Stimulated activated naive CD4-positive, alpha-beta T cell (primary cell): ENCODE measurements around the gene PTEN.

Experiments
- DNase-seq, 6 experiments: peaks; one replicate each; lab custom pipeline; 2025; lab: John Stamatoyannopoulos, UW

Gene PTEN

GRCh38 chr10:87976101-87976743 lies 112.8 kb downstream of the PTEN start:
- DNase-seq = no peak

GRCh38 chr10:87978166-87978565 lies 114.7 kb downstream of the PTEN start:
- no peak for DNase-seq

- DNase-seq = no peak
Measured at GRCh38 chr10:87979847-87980246, 116.4 kb downstream of the PTEN start.

GRCh38 chr10:87983716-87984115 lies 120.3 kb downstream of the PTEN start:
- DNase-seq = no peak

- DNase-seq = no peak
Measured at GRCh38 chr10:87987206-87987605, 123.8 kb downstream of the PTEN start.

GRCh38 chr10:87991946-87992345 lies 128.5 kb downstream of the PTEN start:
- no peak for DNase-seq

GRCh38 chr10:88004451-88004850 lies 141.0 kb downstream of the PTEN start:
- no peak for DNase-seq

- no peak for DNase-seq
Measured at GRCh38 chr10:88006261-88006660, 142.8 kb downstream of the PTEN start.

- no peak for DNase-seq
Measured at GRCh38 chr10:88008866-88009470, 145.5 kb downstream of the PTEN start.

GRCh38 chr10:88012641-88013040 lies 149.2 kb downstream of the PTEN start:
- no peak for DNase-seq

GRCh38 chr10:88017781-88018180 lies 154.4 kb downstream of the PTEN start:
- no peak for DNase-seq

GRCh38 chr10:88019753-88020152 lies 156.3 kb downstream of the PTEN start:
- no peak for DNase-seq
